Mammary epithelial cell (primary cell): ENCODE data around the gene UNC13D.

Experiments used
- CTCF ChIP-seq, 2 donors: IDR thresholded peaks in 1 of 2; conservative IDR thresholded peaks in 1 of 2; 2 replicates each; pipeline ENCODE4 v1.5.1; 2011 to 2012; ENCODE audit warnings: inconsistent platforms in 2 of 2, low read length in 2 of 2, mild to moderate bottlenecking in 2 of 2, control low read depth in 1 of 2, low read depth in 1 of 2; ENCODE audit not compliant: insufficient read depth in 1 of 2; ENCODE audit errors: extremely low read depth in 1 of 2
- EZH2 ChIP-seq: IDR thresholded peaks from 2 replicates; pipeline ENCODE4 v1.6.1; 2012; ENCODE audit warnings: low read length, inconsistent platforms, borderline replicate concordance

GRCh38 chr17:75819116-75819515 lies 25.1 kb downstream of the UNC13D start:
- TF ChIP-seq CTCF (conservative IDR thresholded peaks at IDR 0.05 in 1 of 2, IDR thresholded peaks at IDR 0.05 in 1 of 2; ENCODE audit: extremely low read depth in 1 of 2, insufficient read depth in 1 of 2, low read depth in 1 of 2, low read length in 2 of 2) (peak in 1 of 2 donors; percentile 24), EZH2 (no peak)
